Neural progenitor cell (in vitro differentiated cells): ENCODE results near the gene ADAMTS15.

Experiments used
- CTCF ChIP-seq: fragments of 200-600 bp; sonication (generic); IDR thresholded peaks from 2 replicates; pipeline ENCODE4 v1.5.1; 2017; ENCODE audit warnings: antibody characterized with exemption, mild to moderate bottlenecking
- EZH2 ChIP-seq: fragments of 200-600 bp; sonication (generic); IDR thresholded peaks from 2 replicates; pipeline ENCODE4 v1.6.1; 2017; ENCODE audit warnings: antibody characterized with exemption, mild to moderate bottlenecking, moderate library complexity

- no peak for TF ChIP-seq CTCF
- no peak for TF ChIP-seq EZH2
These were observed 65.9 kb downstream of the ADAMTS15 start for GRCh38 chr11:130514316-130514715.
